ENCODE measurements around the gene SPINK1.
"Not testable (repeated sequence)": the region's sequence is repeated elsewhere in the genome, so short reads cannot be mapped to it uniquely, and the experiment has no call there.

The SPINK1 gene

GRCh38 chr5:147831465-147831864, at the start of gene SPINK1:
Gene SPINK1 (minus strand): TSS chr5:147831671. CDS start chr5:147831577, 94 bp downstream.
- DNase-seq (no peak), ATAC-seq (no peak)

- DNase-seq (no peak), ATAC-seq (no peak)
Measured at GRCh38 chr5:147880487-147880886, 49.0 kb upstream of the SPINK1 start.

DNA sequence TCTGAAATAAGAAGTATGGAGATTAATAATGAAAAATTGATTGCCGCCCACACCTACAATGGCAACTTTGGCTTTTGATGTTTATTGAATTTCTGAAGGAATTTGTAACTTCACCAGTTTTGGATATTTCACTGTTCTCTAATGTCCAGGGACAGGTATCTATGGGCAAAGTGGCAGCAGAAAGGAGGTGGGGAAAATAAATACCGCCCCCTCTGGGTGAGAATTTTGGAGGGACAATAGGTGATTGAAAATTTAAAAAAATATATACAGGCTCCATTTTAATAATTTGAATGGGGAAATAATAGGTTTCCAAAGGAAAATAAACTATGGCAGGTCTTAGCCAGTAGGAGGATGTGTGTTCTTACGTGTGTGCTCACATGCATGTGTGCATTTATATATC, 48.3 kb upstream of the SPINK1 start:
- no peak for ATAC-seq

DNA sequence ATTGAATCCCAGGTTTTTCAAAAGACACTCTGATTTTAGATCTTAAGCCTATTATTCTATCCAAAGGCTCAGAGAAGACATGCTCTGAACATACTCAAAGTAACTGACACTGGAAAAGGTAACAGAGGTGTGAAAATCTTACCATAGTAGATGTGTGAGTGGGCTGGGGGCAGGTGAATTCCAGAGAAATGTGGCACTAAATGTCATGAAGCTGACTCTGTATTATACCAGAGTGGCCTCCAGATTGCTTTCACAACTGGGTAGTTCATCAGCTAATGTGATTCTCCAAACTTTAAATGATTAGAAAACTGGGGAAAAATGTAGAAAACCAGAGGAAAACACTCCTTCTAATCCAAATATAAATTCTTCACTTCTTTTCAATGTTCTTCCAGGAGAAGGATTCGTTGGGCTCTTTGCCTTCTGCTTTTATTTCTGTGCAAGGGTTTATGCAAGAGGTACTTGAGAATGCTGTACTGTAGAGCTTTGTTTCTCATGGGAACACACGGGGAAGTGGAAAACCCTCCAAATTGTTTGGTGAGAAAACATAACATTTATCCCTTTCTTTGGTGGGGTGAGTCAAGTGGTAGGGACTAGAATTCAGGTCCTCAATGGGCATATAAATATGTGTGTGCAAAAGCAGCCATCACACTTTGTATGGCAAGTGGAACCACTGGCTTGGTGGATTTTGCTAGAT, 46.7 kb upstream of the SPINK1 start, which contains the start of gene SCGB3A2:
SCGB3A2 (plus strand) TSS at position 646 of the 694 bp plus-strand sequence. CDS start 93 bp downstream, outside the sequence.
- DNase-seq (no peak), ATAC-seq (no peak)

More for the DNA sequence above, 48.3 kb upstream of the SPINK1 start:
- no peak for DNase-seq

GRCh38 chr5:147876626-147877025, 45.2 kb upstream of the SPINK1 start:
- ATAC-seq: no peak
- DNase-seq: no peak

DNA sequence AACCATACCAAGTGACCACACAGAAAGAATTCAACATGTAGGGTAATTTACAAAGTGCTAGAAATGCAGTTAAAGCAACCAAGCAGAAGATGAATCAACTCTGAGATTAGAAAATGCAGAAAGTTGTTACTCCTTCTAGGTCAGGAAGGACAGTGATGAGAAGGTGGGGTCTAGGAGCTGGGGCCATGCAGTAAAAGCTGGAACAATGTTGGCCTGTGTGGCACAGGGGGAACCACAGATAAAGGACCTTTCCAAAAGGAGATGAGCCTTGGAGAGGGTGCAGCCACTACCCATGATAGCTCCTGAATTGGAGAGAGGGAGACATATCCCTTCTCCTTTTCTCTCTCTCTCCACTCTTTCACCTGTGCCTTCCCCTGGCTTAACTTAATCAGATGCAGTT, 44.7 kb upstream of the SPINK1 start:
- DNase-seq: no peak
- no peak for ATAC-seq

GRCh38 chr5:147874910-147875367, 43.5 kb upstream of the SPINK1 start:
- ATAC-seq: no peak
- DNase-seq: no peak

- not testable (repeated sequence) for ATAC-seq, DNase-seq
Measured at GRCh38 chr5:147874118-147874875, 42.8 kb upstream of the SPINK1 start.

- not testable (repeated sequence) for DNase-seq, ATAC-seq
Measured at GRCh38 chr5:147872744-147873435, 41.4 kb upstream of the SPINK1 start.

DNA sequence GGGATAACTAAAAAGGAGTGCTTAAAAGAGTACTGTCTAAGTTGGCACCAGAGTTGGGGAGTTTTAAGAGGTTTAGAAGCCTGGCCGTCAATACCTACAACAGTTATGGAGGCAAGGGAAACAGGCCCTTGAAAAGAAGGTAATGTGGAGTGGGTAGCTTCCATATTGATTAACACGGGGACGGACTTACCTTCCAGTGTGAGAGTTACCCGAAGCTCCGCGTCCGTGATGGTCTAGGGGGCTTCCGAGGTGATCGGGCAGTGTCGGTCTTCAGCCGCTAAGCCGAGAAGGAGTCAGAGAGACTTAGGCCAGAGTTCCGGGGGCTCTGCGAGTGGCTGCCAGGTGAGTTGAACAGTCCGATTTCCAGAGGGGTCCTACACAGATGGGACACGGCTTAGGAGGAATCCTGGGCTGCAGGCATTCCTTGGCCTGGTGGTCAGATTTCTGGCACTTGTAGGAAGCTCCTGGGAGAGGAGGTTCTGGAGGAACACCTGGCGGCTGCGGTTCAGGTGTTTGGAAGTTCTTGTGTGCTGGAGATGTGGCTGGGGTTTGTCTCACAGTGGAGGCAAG, 40.6 kb upstream of the SPINK1 start:
- DNase-seq, ATAC-seq: not testable (repeated sequence)

- ATAC-seq, DNase-seq: not testable (repeated sequence)
Measured at GRCh38 chr5:147869892-147870291, 38.4 kb upstream of the SPINK1 start.

DNA sequence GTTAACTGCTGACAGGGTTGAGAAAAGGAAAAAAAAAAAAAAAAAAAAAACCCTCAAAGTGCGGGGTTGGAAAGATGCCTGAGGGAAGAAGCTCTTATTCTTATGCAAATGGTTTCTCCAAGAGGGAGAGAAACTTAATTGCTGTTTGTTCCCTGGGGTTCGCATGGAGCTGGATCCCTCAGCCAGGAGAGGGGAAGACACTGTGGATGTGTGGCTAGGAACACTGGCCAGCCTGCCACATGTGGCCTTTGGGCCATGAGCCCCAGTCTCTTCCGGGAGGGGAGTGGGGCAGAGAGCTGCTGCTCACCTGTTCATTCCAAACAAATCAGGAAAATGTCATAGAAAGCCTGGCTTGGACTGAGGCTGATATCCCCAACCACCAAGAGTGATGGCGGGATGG, 37.6 kb upstream of the SPINK1 start:
- DNase-seq: no peak
- ATAC-seq: no peak

- DNase-seq: no peak
- ATAC-seq: no peak
Measured at GRCh38 chr5:147863454-147864158, 32.1 kb upstream of the SPINK1 start.

GRCh38 chr5:147860641-147861025, 29.2 kb upstream of the SPINK1 start:
- DNase-seq (no peak), ATAC-seq (no peak)

DNA sequence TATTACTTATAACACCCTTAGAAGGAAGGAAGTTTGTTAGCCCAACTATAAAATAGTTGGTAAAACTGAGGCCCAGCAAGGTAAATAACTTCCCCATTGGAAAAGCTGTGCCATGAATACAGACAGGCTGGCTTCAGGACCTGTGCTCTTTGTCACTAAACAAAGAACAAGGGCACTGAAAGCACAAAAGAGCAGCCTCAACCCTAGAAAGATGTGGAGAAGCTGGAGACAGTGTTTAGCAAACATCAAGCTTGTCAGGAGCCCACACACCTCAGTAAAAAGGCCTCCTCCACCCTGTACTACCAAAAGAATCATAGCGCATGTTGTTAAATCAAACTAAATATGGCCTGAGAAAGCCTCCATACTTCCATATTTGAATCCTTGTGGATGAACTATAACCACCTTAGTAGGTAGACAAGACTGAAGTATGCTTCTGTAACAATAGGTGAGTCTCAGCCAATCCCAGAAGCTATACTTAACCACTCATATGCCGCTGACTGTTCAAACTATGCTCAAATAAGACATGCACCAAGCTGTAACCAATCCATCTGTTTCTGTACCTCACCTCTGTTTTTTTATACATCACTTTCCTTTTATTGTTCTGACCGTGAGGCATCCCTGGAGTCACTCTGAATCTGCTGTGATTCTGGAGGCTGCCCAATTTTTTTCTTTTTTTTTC, 28.6 kb upstream of the SPINK1 start:
- no peak for ATAC-seq
- DNase-seq: no peak

DNA sequence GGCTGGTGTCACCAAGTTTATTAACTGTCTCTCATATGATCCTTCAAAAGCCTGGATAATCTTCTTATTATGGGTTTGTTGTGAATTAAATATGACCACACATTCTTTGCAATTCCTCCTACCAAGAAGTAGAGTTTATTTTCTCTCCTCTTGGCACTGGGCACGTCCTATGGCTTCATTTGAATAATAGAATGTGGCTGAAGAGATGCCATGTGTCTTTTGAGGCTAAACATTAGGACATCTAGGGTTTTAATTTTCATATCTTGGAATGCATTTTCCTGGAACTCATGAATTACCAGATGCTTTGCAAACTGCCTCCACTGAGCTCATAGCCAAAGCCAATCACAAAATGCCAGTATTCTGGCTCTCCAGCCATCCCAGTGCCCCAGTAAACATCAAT, 27.1 kb upstream of the SPINK1 start:
- DNase-seq (no peak), ATAC-seq (no peak)

- DNase-seq (peak; percentile 47), ATAC-seq (peak; percentile 43)
Measured at GRCh38 chr5:147857302-147858129, 26.0 kb upstream of the SPINK1 start.

- ATAC-seq (no peak), DNase-seq (no peak)
Measured at GRCh38 chr5:147856801-147857200, 25.3 kb upstream of the SPINK1 start.

GRCh38 chr5:147855774-147856069, 24.3 kb upstream of the SPINK1 start:
- no peak for ATAC-seq
- no peak for DNase-seq

Data from stimulated activated naive CD8-positive, alpha-beta T cell treated with anti-CD3 and anti-CD28 coated beads, Interleukin-15, Interleukin-2, amounts not matched to agents 100 U/mL and 50 U/mL, for 24 hours (primary cell).